Measurements from ENCODE around the gene TCIRG1.
A peak's percentile ranks its signal among the peaks of the same experiment; 100 is the strongest.

The TCIRG1 gene

DNA sequence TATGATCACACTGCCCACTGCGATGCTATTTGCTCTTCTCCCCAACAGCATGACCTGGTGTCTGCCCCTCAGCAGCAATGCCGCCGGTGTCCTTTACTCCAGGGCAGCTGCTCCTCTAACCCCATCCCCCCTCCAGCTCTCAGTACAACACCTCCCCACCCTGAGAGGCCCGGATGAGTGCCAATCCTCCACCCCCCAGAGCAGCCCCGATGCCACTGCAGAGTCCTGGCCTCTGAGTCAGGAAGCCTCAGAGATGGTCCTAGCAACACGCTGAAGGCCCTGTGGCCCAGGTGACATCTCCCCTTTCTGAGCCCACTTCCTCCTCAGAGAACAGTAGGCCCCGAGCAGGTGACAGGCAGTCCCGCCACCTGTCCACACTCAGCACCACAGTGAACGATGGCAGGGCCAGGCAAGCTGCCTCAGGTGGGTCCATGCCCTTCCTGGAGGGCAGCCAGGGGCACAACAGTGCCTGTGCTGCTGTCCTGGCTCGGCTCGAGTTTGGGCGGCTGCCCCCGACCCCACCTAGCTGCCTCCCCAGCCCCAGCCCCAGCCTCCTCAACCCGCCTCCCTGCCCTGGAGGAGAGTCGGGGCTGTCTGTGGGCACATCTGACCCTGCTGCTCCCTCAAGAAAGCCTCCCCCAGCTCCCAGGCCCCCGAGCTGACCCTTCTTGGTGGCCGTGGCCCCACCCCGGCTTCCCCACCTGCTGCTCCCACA lies 12.3 kb upstream of the TCIRG1 start:
- Histone ChIP-seq H2AFZ (ENCODE audit: low read length) (no peak overlapping the region), H3K9ac (ENCODE audit: low read depth, low read length, poor library complexity, severe bottlenecking) (no peak overlapping the region), H4K20me1 (ENCODE audit: insufficient read depth, low read length, poor library complexity, severe bottlenecking) (peaks cover 6% of the 10 kb centered on the region), H3K27me3 (ENCODE audit: insufficient read depth, low read length, poor library complexity, severe bottlenecking) (no peaks in the 10 kb centered on the region), H3K4me2 (ENCODE audit: low read depth, low read length, poor library complexity, severe bottlenecking) (no peak overlapping the region), H3K4me1 (ENCODE audit: insufficient read depth, low read length, poor library complexity, severe bottlenecking) (peaks cover 18% of the 10 kb centered on the region), H3K79me2 (ENCODE audit: insufficient read depth, low read length) (peaks cover 19% of the 10 kb centered on the region), H3K4me3 (ENCODE audit: low read length, poor library complexity, severe bottlenecking) (no peak overlapping the region), H3K9me2 (replicated peaks; ENCODE audit: low read depth, low read length) (no peaks in the 10 kb centered on the region), H3F3A (ENCODE audit: low read depth) (peaks cover 3% of the 10 kb centered on the region; the same call in 1 of the 2 replicates), H3K9me3 (ENCODE audit: insufficient read depth, low read depth, low read length) (no peaks in the 10 kb centered on the region), H3K36me3 (ENCODE audit: insufficient read depth, low read length) (no peaks in the 10 kb centered on the region)
- TF ChIP-seq, protein P1, sequence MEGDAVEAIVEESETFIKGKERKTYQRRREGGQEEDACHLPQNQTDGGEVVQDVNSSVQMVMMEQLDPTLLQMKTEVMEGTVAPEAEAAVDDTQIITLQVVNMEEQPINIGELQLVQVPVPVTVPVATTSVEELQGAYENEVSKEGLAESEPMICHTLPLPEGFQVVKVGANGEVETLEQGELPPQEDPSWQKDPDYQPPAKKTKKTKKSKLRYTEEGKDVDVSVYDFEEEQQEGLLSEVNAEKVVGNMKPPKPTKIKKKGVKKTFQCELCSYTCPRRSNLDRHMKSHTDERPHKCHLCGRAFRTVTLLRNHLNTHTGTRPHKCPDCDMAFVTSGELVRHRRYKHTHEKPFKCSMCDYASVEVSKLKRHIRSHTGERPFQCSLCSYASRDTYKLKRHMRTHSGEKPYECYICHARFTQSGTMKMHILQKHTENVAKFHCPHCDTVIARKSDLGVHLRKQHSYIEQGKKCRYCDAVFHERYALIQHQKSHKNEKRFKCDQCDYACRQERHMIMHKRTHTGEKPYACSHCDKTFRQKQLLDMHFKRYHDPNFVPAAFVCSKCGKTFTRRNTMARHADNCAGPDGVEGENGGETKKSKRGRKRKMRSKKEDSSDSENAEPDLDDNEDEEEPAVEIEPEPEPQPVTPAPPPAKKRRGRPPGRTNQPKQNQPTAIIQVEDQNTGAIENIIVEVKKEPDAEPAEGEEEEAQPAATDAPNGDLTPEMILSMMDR (conservative IDR thresholded peaks at IDR 0.05; ENCODE audit: low read length) = no peak
- TF ChIP-seq EZH2phosphoT487 (IDR thresholded peaks at IDR 0.05; ENCODE audit: borderline replicate concordance) = no peak

DNA sequence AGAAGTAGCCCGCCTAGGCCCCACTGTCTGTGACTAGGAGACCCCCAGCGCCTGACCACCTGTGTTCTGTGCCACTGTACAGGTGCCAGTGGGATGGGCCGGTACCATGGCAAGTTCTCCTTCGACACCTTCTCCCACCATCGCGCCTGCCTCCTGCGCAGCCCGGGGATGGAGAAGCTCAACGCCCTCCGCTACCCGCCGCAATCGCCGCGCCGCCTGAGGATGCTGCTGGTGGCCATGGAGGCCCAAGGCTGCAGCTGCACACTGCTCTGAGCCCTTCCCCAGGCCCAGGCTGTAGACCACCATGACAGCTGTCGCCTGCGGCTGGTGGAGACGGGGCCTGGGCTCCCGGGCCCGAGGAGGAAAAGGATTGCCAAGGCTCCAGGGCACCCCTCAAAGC lies 11.2 kb upstream of the TCIRG1 start:
- TF ChIP-seq, protein P1 (conservative IDR thresholded peaks at IDR 0.05; ENCODE audit: low read length) = no peak
- TF ChIP-seq EZH2phosphoT487 (IDR thresholded peaks at IDR 0.05; ENCODE audit: borderline replicate concordance) = no peak

DNA sequence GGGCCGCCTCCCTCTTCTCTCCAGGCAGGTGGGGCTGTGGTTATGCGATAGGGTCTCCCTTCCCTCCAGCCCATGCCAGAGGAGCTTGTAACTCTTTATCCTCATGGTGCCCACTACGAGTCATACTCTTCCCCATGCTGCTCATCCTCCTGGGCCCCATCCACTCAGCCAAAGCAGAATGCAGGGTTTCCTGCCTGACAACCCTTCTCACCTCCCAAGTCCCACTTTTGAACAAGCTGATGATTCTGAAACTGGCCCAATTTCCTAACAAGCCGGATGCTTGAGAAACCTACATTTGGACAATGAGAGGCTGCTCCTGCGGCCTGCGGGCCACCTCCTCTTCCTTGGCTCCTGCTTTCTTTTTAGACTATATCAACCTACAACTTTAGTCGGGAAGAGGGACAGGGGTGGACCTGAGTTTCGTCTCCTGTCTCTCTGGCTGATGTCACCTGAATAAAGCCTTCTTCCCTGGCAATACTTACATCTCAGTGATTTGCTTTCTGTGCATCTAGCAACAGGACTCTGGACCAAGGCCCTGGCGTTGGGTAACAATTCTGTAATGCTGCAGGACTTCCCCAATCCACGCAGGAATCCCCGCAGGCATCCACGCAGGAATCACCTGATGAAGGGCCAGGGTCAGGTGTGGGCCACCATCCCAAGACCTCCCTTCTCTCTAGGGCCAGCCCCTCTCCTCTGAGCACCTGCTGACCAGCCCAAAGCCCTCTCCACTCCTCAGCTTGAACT lies 9.9 kb upstream of the TCIRG1 start:
- Histone ChIP-seq H3K36me3 (ENCODE audit: insufficient read depth, low read length) (peaks cover 2% of the 10 kb centered on the region; the same call in 1 of the 2 replicates), H3K79me2 (ENCODE audit: insufficient read depth, low read length) (peaks cover 42% of the 10 kb centered on the region), H3K27me3 (ENCODE audit: insufficient read depth, low read length, poor library complexity, severe bottlenecking) (no peaks in the 10 kb centered on the region), H3K4me2 (ENCODE audit: low read depth, low read length, poor library complexity, severe bottlenecking) (peak overlapping the region; percentile 96), H3K9me3 (ENCODE audit: insufficient read depth, low read depth, low read length) (no peaks in the 10 kb centered on the region), H3F3A (ENCODE audit: low read depth) (peaks cover 3% of the 10 kb centered on the region; the same call in 1 of the 2 replicates), H3K9me2 (replicated peaks; ENCODE audit: low read depth, low read length) (no peaks in the 10 kb centered on the region), H3K4me3 (ENCODE audit: low read length, poor library complexity, severe bottlenecking) (peak overlapping the region; percentile 100), H2AFZ (ENCODE audit: low read length) (no peak overlapping the region), H4K20me1 (ENCODE audit: insufficient read depth, low read length, poor library complexity, severe bottlenecking) (peaks cover 8% of the 10 kb centered on the region), H3K9ac (ENCODE audit: low read depth, low read length, poor library complexity, severe bottlenecking) (peak overlapping the region; percentile 83), H3K4me1 (ENCODE audit: insufficient read depth, low read length, poor library complexity, severe bottlenecking) (peaks cover 27% of the 10 kb centered on the region)
- TF ChIP-seq EZH2phosphoT487 (IDR thresholded peaks at IDR 0.05; ENCODE audit: borderline replicate concordance) = no peak
- TF ChIP-seq, protein P1 (conservative IDR thresholded peaks at IDR 0.05; ENCODE audit: low read length) = no peak

More for the DNA sequence above, 11.2 kb upstream of the TCIRG1 start:
- H3K9me2 ChIP-seq (replicated peaks; ENCODE audit: low read depth, low read length) = no peaks in the 10 kb centered on the region
- H3K79me2 ChIP-seq (ENCODE audit: insufficient read depth, low read length) = peaks cover 31% of the 10 kb centered on the region
- no peak overlapping the region for H2AFZ ChIP-seq (ENCODE audit: low read length)
- no peak overlapping the region for H3K9ac ChIP-seq (ENCODE audit: low read depth, low read length, poor library complexity, severe bottlenecking)
- no peak overlapping the region for H3K4me3 ChIP-seq (ENCODE audit: low read length, poor library complexity, severe bottlenecking)
- H3F3A ChIP-seq (ENCODE audit: low read depth) = peaks cover 3% of the 10 kb centered on the region; the same call in 1 of the 2 replicates
- no peak overlapping the region for H3K4me2 ChIP-seq (ENCODE audit: low read depth, low read length, poor library complexity, severe bottlenecking)
- no peaks in the 10 kb centered on the region for H3K9me3 ChIP-seq (ENCODE audit: insufficient read depth, low read depth, low read length)
- H4K20me1 ChIP-seq (ENCODE audit: insufficient read depth, low read length, poor library complexity, severe bottlenecking) = peaks cover 8% of the 10 kb centered on the region
- H3K27me3 ChIP-seq (ENCODE audit: insufficient read depth, low read length, poor library complexity, severe bottlenecking) = no peaks in the 10 kb centered on the region
- H3K4me1 ChIP-seq (ENCODE audit: insufficient read depth, low read length, poor library complexity, severe bottlenecking) = peaks cover 27% of the 10 kb centered on the region
- no peaks in the 10 kb centered on the region for H3K36me3 ChIP-seq (ENCODE audit: insufficient read depth, low read length)
